COLO829 (cell line): Measurements from ENCODE around the gene DTX1.

ENCODE experiments used
- DNase-seq: peaks from one replicate; pipeline ENCODE4 v3.0.0; 2012; ENCODE audit warnings: low spot score

The DTX1 gene

GRCh38 chr12:113095405-113095804 is 38.9 kb downstream of the DTX1 start:
- no peak for DNase-seq

GRCh38 chr12:113096675-113097461 is 40.3 kb downstream of the DTX1 start:
- DNase-seq = no peak

- peak; percentile 34 for DNase-seq
Measured at GRCh38 chr12:113097716-113098440, 41.3 kb downstream of the DTX1 start.

- peak; percentile 90 for DNase-seq
Measured at GRCh38 chr12:113098441-113099028, 42.0 kb downstream of the DTX1 start.

- no peak for DNase-seq
Measured at GRCh38 chr12:113099364-113099763, 42.8 kb downstream of the DTX1 start.

GRCh38 chr12:113099764-113100163 is 43.2 kb downstream of the DTX1 start:
- no peak for DNase-seq

- no peak for DNase-seq
Measured at GRCh38 chr12:113101751-113102150, 45.2 kb downstream of the DTX1 start.

GRCh38 chr12:113102811-113103210 is 46.3 kb downstream of the DTX1 start:
- DNase-seq = no peak

- DNase-seq = no peak
Measured at GRCh38 chr12:113103756-113104450, 47.4 kb downstream of the DTX1 start.

- no peak for DNase-seq
Measured at GRCh38 chr12:113104953-113105510, 48.5 kb downstream of the DTX1 start.

- DNase-seq = no peak
Measured at GRCh38 chr12:113105606-113106271, 49.2 kb downstream of the DTX1 start.

GRCh38 chr12:113106361-113106760 is 49.8 kb downstream of the DTX1 start:
- DNase-seq = no peak

- DNase-seq = no peak
Measured at GRCh38 chr12:113108308-113108707, 51.8 kb downstream of the DTX1 start.

- no peak for DNase-seq
Measured at GRCh38 chr12:113109360-113109759, 52.8 kb downstream of the DTX1 start.

GRCh38 chr12:113109872-113110599 is 53.5 kb downstream of the DTX1 start:
- DNase-seq = no peak

GRCh38 chr12:113111247-113111646 is 54.7 kb downstream of the DTX1 start:
- no peak for DNase-seq

- no peak for DNase-seq
Measured at GRCh38 chr12:113112043-113112899, 55.7 kb downstream of the DTX1 start.

GRCh38 chr12:113113397-113113796 is 56.9 kb downstream of the DTX1 start:
- DNase-seq = no peak

- no peak for DNase-seq
Measured at GRCh38 chr12:113114447-113115178, 58.1 kb downstream of the DTX1 start.
